Right lobe of liver (tissue), 4 donors: ENCODE data around the gene DCC.

Experiments used
- CTCF ChIP-seq, 4 donors: fragments of 200-600 bp in 3 of 4; fragments of 450-650 bp in 1 of 4; IDR thresholded peaks; one replicate each; pipeline versions ENCODE4 v1.5.1 to v1.8.0; 2016 to 2022; ENCODE audit warnings: antibody characterized with exemption in 4 of 4, mild to moderate bottlenecking in 2 of 4
- POLR2A ChIP-seq: fragments of 450-650 bp; IDR thresholded peaks from one replicate; pipeline ENCODE4 v1.6.1; 2017; ENCODE audit warnings: antibody characterized with exemption, mild to moderate bottlenecking
- donor health status: DM: no; HTN: no; CAD: no.
- donor health status: DM: no; HTN: no; CAD: no.
- donor health status: DM: no; HTN: yes; CAD: no.

- TF ChIP-seq CTCF (IDR thresholded peaks at IDR 0.05): no peak
- no peak for TF ChIP-seq POLR2A
These were observed 613.4 kb downstream of the DCC start for GRCh38 chr18:52953387-52953786.
